Stimulated activated CD8-positive, alpha-beta memory T cell treated with anti-CD3 and anti-CD28 coated beads, Interleukin-4, amount 100 ng/mL, for 1 hour (primary cell): Measurements from ENCODE around the gene PIGT.
A peak's percentile ranks its signal among the peaks of the same experiment; 100 is the strongest.

ENCODE experiments used
- DNase-seq, 2 donors: peaks; one replicate each; pipeline ENCODE4 v3.0.0-alpha.2; 2020; ENCODE audit warnings: low read depth in 2 of 2, low spot score in 1 of 2

Gene PIGT

GRCh38 chr20:45415822-45416637, at the start of gene PIGT:
Gene PIGT (plus strand): TSS chr20:45416141. CDS start chr20:45416157, 16 bp downstream.
- peak; percentile 69 to 82 for DNase-seq

GRCh38 chr20:45366192-45366591, 49.7 kb upstream of the PIGT start:
- DNase-seq: no peak

GRCh38 chr20:45366631-45367030, 49.3 kb upstream of the PIGT start:
- DNase-seq: no peak

- no peak for DNase-seq
These were observed 48.8 kb upstream of the PIGT start for GRCh38 chr20:45367126-45367525.

GRCh38 chr20:45368221-45368980, 47.5 kb upstream of the PIGT start:
- no peak for DNase-seq

GRCh38 chr20:45370571-45371160, 45.3 kb upstream of the PIGT start:
- DNase-seq: no peak

GRCh38 chr20:45372241-45372640, 43.7 kb upstream of the PIGT start:
- no peak for DNase-seq

GRCh38 chr20:45372646-45373352, 43.1 kb upstream of the PIGT start:
- DNase-seq: no peak

- peak; percentile 69 to 81 for DNase-seq
These were observed 42.4 kb upstream of the PIGT start for GRCh38 chr20:45373353-45374100.

GRCh38 chr20:45374101-45374467, 41.9 kb upstream of the PIGT start:
- no peak for DNase-seq

GRCh38 chr20:45374966-45375365, 41.0 kb upstream of the PIGT start:
- no peak for DNase-seq

- no peak for DNase-seq
These were observed 38.7 kb upstream of the PIGT start for GRCh38 chr20:45377269-45377668.

- DNase-seq: no peak
These were observed 37.8 kb upstream of the PIGT start, which contains the start of gene TP53TG5 for GRCh38 chr20:45378191-45378590. Gene TP53TG5 (minus strand): TSS chr20:45378325. CDS start chr20:45378236, 89 bp downstream.

GRCh38 chr20:45387274-45387673, 28.7 kb upstream of the PIGT start:
- DNase-seq: no peak

GRCh38 chr20:45390931-45391330, 25.0 kb upstream of the PIGT start:
- DNase-seq: no peak

GRCh38 chr20:45391559-45391958, 24.4 kb upstream of the PIGT start:
- no peak for DNase-seq

GRCh38 chr20:45392733-45393132, 23.2 kb upstream of the PIGT start:
- no peak for DNase-seq

- no peak for DNase-seq
These were observed 21.5 kb upstream of the PIGT start for GRCh38 chr20:45394221-45395113.

- no peak for DNase-seq
These were observed 20.9 kb upstream of the PIGT start for GRCh38 chr20:45395114-45395415.

- DNase-seq: no peak
These were observed 16.9 kb upstream of the PIGT start for GRCh38 chr20:45399018-45399417.
